Measurements from ENCODE around the gene HECA. TPM values are rescaled to one million over a fixed set of nuclear protein-coding genes. Genes with fewer than 3 reads are reported as not detected.

HECA gene
- total and polyA plus RNA-seq, 2 of the 4 experiments (the other 2 are of a cell fraction), result 3.1 to 4.3 TPM

DNA sequence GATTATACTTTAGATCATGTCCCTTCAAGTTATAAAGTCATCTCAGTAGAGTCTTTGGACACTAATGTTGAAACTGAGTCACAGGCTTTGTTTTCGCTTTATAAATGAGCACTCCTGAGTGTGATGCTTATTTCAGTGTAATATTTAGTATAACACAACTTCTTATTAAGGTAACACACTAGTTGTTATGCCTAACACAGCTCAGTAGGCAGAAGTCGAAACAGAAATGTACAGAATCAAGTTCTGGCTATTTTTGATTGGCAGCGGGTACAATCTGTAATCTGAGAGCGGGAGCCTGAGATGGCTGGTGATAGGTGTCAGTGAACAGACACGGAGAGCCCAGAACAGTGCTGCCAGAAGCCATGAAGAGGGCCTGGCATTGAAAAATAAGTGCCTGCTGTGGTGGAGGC is 11.4 kb downstream of the HECA start:
- H3K9me1 ChIP-seq (ENCODE audit: insufficient read depth, low read length), result no peaks in the 10 kb centered on the region
- no peak overlapping the region for H3K23ac ChIP-seq (ENCODE audit: low read depth, low read length)
- H2AK5ac ChIP-seq (ENCODE audit: low read depth, low read length), result no peak overlapping the region
- CTCF ChIA-PET, result interaction anchor here (0.6 kb wide), 1 partner anchor 10 kb away, joined by 4 read pairs; no protein-coding TSS in a partner anchor
- in situ Hi-C loops (cut with MboI; ENCODE audit: low sequenced_read_pairs), result no loop called here
- no peak overlapping the region for H3K56ac ChIP-seq (ENCODE audit: extremely low read depth, insufficient read depth, low read length)
- 93% methylated on average over 3 of the region's 5 CpGs; no CpG with 5 or more reads in 1 of the 2 experiments for WGBS, 2 experiments (ENCODE audit: extremely low coverage in 2 of 2, insufficient read length in 1 of 2)
- TF ChIP-seq, protein P1, sequence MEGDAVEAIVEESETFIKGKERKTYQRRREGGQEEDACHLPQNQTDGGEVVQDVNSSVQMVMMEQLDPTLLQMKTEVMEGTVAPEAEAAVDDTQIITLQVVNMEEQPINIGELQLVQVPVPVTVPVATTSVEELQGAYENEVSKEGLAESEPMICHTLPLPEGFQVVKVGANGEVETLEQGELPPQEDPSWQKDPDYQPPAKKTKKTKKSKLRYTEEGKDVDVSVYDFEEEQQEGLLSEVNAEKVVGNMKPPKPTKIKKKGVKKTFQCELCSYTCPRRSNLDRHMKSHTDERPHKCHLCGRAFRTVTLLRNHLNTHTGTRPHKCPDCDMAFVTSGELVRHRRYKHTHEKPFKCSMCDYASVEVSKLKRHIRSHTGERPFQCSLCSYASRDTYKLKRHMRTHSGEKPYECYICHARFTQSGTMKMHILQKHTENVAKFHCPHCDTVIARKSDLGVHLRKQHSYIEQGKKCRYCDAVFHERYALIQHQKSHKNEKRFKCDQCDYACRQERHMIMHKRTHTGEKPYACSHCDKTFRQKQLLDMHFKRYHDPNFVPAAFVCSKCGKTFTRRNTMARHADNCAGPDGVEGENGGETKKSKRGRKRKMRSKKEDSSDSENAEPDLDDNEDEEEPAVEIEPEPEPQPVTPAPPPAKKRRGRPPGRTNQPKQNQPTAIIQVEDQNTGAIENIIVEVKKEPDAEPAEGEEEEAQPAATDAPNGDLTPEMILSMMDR (conservative IDR thresholded peaks at IDR 0.05; ENCODE audit: low read depth, low read length), result no peak
- TF ChIP-seq FOS (IDR thresholded peaks at IDR 0.05; ENCODE audit: low read depth, low read length) (no peak), CHD1 (IDR thresholded peaks at IDR 0.05; ENCODE audit: low read depth, low read length) (no peak), ELK1 (IDR thresholded peaks at IDR 0.05; ENCODE audit: borderline replicate concordance, low read depth, low read length) (no peak), RCOR1 (IDR thresholded peaks at IDR 0.05; ENCODE audit: insufficient replicate concordance, low read length) (no peak), MAZ (IDR thresholded peaks at IDR 0.05; ENCODE audit: borderline replicate concordance, low read depth, low read length) (no peak), CEBPB (IDR thresholded peaks at IDR 0.05; ENCODE audit: low read depth, low read length) (no peak), MXI1 (IDR thresholded peaks at IDR 0.05; ENCODE audit: borderline replicate concordance, low read depth, low read length) (no peak)
- no peaks in the 10 kb centered on the region for H3K9me3 ChIP-seq (ENCODE audit: control insufficient read depth, insufficient read depth, low read length)
- no peak overlapping the region for H3K9ac ChIP-seq (ENCODE audit: low read depth, low read length)
- H2BK15ac ChIP-seq (ENCODE audit: low read depth, low read length), result no peak overlapping the region
- H4K5ac ChIP-seq (ENCODE audit: low read depth, low read length), result no peak overlapping the region
- H3K79me1 ChIP-seq (ENCODE audit: low read depth in 1 of 2, low read length in 2 of 2), result peaks cover 33 to 34% of the 10 kb centered on the region in 2 experiments
- no TSS peak for BruUV-seq (replicated peaks)
- H2BK120ac ChIP-seq (ENCODE audit: low read depth, low read length), result no peak overlapping the region
- no peak overlapping the region for H3K18ac ChIP-seq (ENCODE audit: low read depth, low read length)
- no peak overlapping the region for H2BK20ac ChIP-seq (ENCODE audit: low read depth, low read length)
- peaks cover 12% of the 10 kb centered on the region for H3K4me1 ChIP-seq (ENCODE audit: control insufficient read depth, insufficient read depth, low read length)
- H4K8ac ChIP-seq (ENCODE audit: low read depth in 2 of 2, low read length in 2 of 2), result no peak overlapping the region
- H3K27me3 ChIP-seq (ENCODE audit: control insufficient read depth, insufficient read depth, low read length), result no peaks in the 10 kb centered on the region
- intact Hi-C loops (cut with micrococcal nuclease), result no loop called here
- H3K4me2 ChIP-seq (ENCODE audit: low read depth, low read length), result no peak overlapping the region
- ATAC-seq (ENCODE audit: low read depth) (no peak), DNase-seq (no peak)
- dilution Hi-C loops (cut with HindIII; ENCODE audit: low sequenced_read_pairs, unreplicated experiment), result no loop called here
- no peaks in the 10 kb centered on the region for H3K36me3 ChIP-seq (ENCODE audit: control insufficient read depth, insufficient read depth, low read length)
- H3K14ac ChIP-seq (replicated peaks; ENCODE audit: low read depth, low read length), result no peak overlapping the region
- H2BK5ac ChIP-seq (ENCODE audit: low read depth, low read length, poor library complexity, severe bottlenecking), result no peak overlapping the region
- H3K4ac ChIP-seq (ENCODE audit: low read depth, low read length), result no peak overlapping the region
- H2AK9ac ChIP-seq (replicated peaks; ENCODE audit: low read depth, low read length, poor library complexity), result no peak overlapping the region
- no peak overlapping the region for H2AFZ ChIP-seq (replicated peaks; ENCODE audit: low read length, poor library complexity)
- H3K27ac ChIP-seq (ENCODE audit: insufficient read depth, low read length), result no peak overlapping the region
- POLR2A ChIA-PET (ENCODE audit: unreplicated experiment), result no interaction called here
- H4K20me1 ChIP-seq (ENCODE audit: insufficient read depth, low read length), result peaks cover 6% of the 10 kb centered on the region; the same call in 1 of the 2 replicates
- no peak overlapping the region for H4K91ac ChIP-seq (ENCODE audit: insufficient read depth, low read depth, low read length)
- no peak overlapping the region for H3K4me3 ChIP-seq (ENCODE audit: insufficient read depth, low read depth, low read length)
